ENCODE measurements around the gene ASTN1. TPM values are rescaled to one million over a fixed set of nuclear protein-coding genes. Genes with fewer than 3 reads are reported as not detected.

ASTN1 gene
- polyA plus RNA-seq, 3 donors = 0.17 to 0.33 TPM; not detected in 1

DNA sequence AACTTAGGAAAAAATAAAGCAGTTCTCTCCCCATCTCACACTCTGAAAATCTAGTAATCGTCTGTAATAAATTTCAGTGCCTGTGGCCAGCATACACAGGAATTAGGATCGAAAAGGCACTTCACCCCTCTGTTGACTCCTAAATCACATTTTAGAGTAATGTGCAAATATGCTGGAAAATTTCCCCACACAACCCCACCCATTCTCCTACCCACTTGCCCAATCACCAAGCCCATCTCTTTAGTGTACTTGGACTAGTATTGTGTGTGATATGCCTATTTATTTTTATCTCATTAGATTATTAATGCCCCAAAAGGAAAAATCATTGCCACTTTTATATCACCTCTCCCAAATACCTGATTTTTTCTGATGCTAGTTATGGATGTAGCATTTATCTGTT lies 323.3 kb downstream of the ASTN1 start:
- WGBS, 3 donors = 58 to 73% (median 58%) methylated on average over 2 of the region's 2 CpGs
- no peak overlapping the region for H3K27ac ChIP-seq (ENCODE audit: low read depth, low read length)

GRCh38 chr1:176839216-176839615 lies 325.3 kb downstream of the ASTN1 start:
- WGBS, 3 donors = 91 to 95% (median 93%) methylated on average over 4 of the region's 4 CpGs
- H3K27ac ChIP-seq (ENCODE audit: low read depth, low read length) = no peak overlapping the region

- no peak overlapping the region for H3K27ac ChIP-seq (ENCODE audit: low read depth, low read length)
- 53 to 77% (median 58%) methylated on average over 5 of the region's 5 CpGs for whole genome bisulfite sequencing, 3 donors
Measured at GRCh38 chr1:176838276-176838995, 326.1 kb downstream of the ASTN1 start.

DNA sequence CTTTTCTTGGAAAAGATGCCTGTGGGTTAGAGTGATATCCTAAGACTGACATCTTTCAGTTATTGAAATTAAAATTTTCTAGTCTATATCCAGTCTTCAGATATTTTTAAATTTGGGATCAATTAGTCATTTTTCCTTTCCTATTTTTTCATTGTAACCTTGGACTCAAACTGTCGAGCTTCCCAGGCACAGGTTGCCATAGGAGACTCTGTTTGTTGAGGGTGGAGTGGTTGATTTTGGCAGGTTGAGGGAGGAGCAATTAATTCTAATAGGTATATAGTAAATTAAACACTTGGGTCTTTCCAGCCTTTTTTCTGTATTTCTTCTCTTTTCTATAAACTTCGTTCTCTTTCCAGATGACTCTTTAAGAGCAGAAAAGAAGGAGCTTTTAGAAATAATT lies 326.8 kb downstream of the ASTN1 start:
- no peak overlapping the region for H3K27ac ChIP-seq (ENCODE audit: low read depth, low read length)
- WGBS, 3 donors = 54 to 59% (median 56%) methylated on average over 2 of the region's 2 CpGs

DNA sequence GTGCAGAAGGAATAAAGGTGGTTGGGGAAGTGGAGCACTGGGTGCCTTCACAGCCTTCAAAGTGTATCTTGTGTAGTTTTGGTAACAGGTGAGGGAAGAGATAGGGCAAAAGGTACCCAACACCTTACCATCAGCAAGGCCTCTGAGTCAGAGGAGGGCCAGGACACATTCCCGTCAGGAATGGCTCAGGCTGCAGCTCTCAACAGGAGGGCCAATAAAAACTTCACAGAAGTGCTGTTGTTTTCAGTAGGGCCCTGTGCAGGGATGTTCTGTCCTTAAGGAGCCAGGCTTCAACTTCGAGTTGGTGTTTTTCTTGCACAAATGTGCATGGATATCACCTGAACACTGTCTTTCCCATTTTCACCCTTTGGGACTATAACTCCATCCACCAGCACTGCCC lies 333.4 kb downstream of the ASTN1 start:
- H3K27ac ChIP-seq (ENCODE audit: low read depth, low read length) = no peak overlapping the region
- WGBS, 3 donors = 45 to 74% (median 61%) methylated on average over 2 of the region's 2 CpGs

- no peak overlapping the region for H3K27ac ChIP-seq (ENCODE audit: low read depth, low read length)
- WGBS, 3 donors = 51 to 76% (median 69%) methylated on average over 8 of the region's 8 CpGs
Measured at GRCh38 chr1:176829261-176829660, 335.3 kb downstream of the ASTN1 start.

- 29 to 50% (median 35%) methylated on average over 1 of the region's 1 CpG for WGBS, 3 donors
- H3K27ac ChIP-seq (ENCODE audit: low read depth, low read length) = no peak overlapping the region
Measured at GRCh38 chr1:176826265-176826664, 338.2 kb downstream of the ASTN1 start.

DNA sequence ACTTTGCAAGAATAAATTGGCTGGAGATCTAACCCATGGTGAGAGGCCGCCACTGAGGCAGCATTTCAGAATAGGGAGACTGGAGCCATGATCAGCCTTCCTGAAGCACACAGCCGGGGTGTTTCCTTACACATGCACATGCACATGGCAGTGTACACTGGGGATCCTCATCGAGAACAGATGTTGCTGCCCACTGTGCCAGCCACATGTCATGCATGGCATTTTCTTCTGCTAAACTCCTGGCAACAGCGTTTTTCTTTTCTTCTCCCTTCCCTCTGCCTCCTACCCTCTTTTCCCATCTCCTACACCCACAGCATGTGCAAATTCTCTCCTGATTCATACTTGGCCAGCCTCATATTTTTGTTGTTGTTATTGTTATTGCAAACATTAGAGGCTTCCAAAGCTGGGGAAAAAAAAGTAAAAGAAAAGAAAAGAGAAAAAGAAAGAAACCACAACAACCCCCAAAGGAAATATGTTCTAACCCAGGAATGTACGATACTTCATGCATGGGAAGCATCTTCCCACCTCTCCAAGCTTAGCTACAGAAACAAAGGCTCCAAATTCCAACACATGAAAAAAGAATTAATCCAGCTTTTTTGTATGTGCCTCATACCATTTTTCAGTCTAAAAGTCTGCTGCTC lies 344.0 kb downstream of the ASTN1 start:
- WGBS, 3 donors = 60 to 76% (median 65%) methylated on average over 5 of the region's 5 CpGs
- H3K27ac ChIP-seq (ENCODE audit: low read depth, low read length) = no peak overlapping the region

DNA sequence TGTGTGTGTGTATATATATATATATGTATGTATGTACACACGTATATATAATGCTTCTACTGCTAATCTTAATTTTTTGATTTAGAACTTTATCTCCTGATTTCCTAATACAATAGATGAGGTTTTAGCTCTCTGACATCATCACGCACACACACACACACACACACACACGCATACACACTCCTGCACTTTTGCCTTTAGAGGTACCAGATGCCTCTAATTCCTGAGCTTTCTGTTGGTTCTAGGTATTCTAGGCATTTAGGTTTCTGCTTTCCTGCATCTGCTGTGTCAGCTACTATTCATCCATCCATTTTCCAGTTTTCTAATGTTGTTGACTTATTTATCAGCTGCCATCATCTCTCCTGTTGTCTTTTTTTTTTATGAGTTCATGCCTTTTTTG lies 348.3 kb downstream of the ASTN1 start:
- no peak overlapping the region for H3K27ac ChIP-seq (ENCODE audit: low read depth, low read length)
- WGBS, 3 donors = 83 to 95% (median 87%) methylated on average over 3 of the region's 3 CpGs

DNA sequence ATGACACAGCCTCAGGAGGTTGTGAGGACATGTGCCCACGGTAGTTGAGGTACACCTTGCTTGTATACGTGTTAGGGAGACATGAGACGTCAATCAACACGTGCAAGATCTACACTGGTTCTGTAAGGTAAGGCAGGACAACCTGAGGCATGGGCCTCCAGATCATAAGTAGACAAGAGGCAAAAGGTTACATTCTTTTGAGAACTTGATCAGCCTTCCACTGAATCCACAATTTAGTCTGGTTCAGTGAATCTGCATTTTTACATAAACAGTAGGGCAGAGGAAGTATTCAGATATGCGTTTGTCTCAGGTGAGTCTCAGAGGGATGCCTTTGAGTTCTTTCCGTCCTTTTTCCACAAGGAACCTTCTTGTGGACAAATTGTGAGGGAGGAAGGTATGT lies 348.9 kb downstream of the ASTN1 start:
- H3K27ac ChIP-seq (ENCODE audit: low read depth, low read length) = no peak overlapping the region
- WGBS, 3 donors = 83 to 88% (median 83%) methylated on average over 6 of the region's 6 CpGs

DNA sequence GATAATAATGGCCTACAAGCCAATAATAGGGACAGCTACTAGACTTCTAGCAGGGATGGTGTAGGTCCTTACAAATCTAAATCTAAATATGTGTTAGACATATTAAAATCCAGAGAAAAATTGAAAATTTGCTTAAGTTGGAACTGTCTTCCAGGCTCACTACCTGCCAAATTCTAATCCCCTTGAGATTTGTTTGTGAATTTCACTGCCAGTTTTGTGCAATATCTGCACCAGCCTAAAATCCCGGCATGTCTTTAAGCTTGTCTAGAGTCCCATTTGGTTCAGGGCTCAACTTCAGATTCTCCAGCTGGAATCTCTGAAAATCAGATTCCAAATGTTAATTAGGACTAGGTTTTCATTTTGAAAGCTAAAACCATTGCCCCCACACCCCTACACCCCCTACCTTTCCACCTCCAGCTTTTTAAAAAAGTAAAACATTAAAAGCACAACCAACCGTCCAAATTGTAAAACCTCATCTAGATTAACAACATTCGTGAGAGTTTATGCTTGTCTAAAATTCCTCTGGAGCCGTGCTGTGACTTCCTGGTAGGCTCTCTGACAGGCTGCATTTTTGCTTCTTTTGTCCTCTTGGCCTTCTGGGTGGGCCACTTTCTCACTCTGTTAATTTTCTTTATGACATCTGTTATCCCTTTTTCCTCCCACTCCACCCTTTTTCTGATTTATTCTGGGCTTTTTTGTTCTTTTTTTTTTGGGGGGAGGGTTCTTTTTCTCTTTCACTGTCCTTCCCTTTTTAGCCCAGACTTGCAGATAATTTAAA lies 352.8 kb downstream of the ASTN1 start:
- WGBS, 3 donors = 32 to 34% (median 32%) methylated on average over 4 of the region's 4 CpGs
- no peak overlapping the region for H3K27ac ChIP-seq (ENCODE audit: low read depth, low read length)

DNA sequence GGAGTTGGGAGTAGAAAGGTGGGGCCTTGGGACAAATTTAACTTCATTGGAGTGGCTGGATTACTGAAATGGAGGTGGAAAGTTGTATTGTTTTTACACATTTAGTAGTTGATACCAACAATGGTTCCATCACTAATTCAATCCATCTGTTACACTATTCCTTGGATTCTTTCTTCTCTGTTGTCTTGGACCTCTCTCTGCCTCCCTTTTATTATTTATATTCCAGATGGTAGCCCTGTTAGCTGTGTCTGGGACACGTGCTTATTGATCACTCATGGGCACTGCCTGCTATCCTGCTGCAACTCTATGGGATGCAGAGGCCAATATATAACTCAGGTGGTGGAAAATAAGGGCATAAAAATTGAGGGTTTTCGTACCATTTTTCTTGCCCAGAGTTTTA lies 355.2 kb downstream of the ASTN1 start:
- H3K27ac ChIP-seq (ENCODE audit: low read depth, low read length) = no peak overlapping the region
- 75 to 89% (median 83%) methylated on average over 2 of the region's 2 CpGs for WGBS, 3 donors

Other genes starting within 250 kb of the ASTN1 start
- gene BRINP2, start 6.2 kb upstream of the ASTN1 start, polyA plus RNA-seq = under 1 TPM in 2 of 3 donors, not detected in 1; 0.10 to 0.16 TPM